Sciatic nerve (tissue), 2 donors: ENCODE data around the gene NLK. TPM values are rescaled to one million over a fixed set of nuclear protein-coding genes. Genes with fewer than 3 reads are reported as not detected.
"Not testable (repeated sequence)": the region's sequence is repeated elsewhere in the genome, so short reads cannot be mapped to it uniquely, and the experiment has no call there.

ENCODE experiments used
- ATAC-seq: fragments of 200-7000 bp; cut with Tn5 transposase; one replicate; pipeline ENCODE4 v1.9.1; 2020; ENCODE audit warnings: mild to moderate bottlenecking, moderate library complexity
- DNase-seq: peaks from one replicate; pipeline ENCODE4 v3.0.0-alpha.2; 2020; ENCODE audit warnings: low spot score
- intact Hi-C: fragments of 100-400 bp; cut with DNase I; formaldehyde crosslinking; loops from one replicate; pipeline ENCODE4 v1.14.2; 2022
- total RNA-seq: library from RNA; stranded (reverse); fragmentation: NEBNext Ultra II Directional; extraction: Animal tissue kit (Norgen Biotek cat#: 25700); gene quantifications from one replicate; pipeline ENCODE4 v1.2.1, GENCODE V29; 2021
- donor health status: DM: no; HTN: no; CAD: no.
- donor health status: DM: no; HTN: no; CAD: no.

The NLK gene
- total RNA-seq, 1 donor from 2014 or later = 34.9 TPM

- intact Hi-C loops = no loop called here
- DNase-seq = no peak
- ATAC-seq = no peak
Measured at GRCh38 chr17:28204751-28205150, 162.3 kb downstream of the NLK start.

GRCh38 chr17:28206292-28206691 is 163.8 kb downstream of the NLK start:
- ATAC-seq = no peak
- no peak for DNase-seq
- intact Hi-C loops = no loop called here

GRCh38 chr17:28211811-28212210 is 169.3 kb downstream of the NLK start:
- intact Hi-C loops = no loop called here
- ATAC-seq (no peak), DNase-seq (no peak)

- intact Hi-C loops, ATAC-seq, DNase-seq: not testable (repeated sequence)
Measured at GRCh38 chr17:28213578-28213977, 171.1 kb downstream of the NLK start.

- DNase-seq (no peak), ATAC-seq (no peak)
- intact Hi-C loops = no loop called here
Measured at GRCh38 chr17:28216052-28216451, 173.6 kb downstream of the NLK start.

- intact Hi-C loops = no loop called here
- DNase-seq (no peak), ATAC-seq (no peak)
Measured at GRCh38 chr17:28216528-28216927, 174.1 kb downstream of the NLK start.

- DNase-seq (no peak), ATAC-seq (no peak)
- intact Hi-C loops = no loop called here
Measured at GRCh38 chr17:28219771-28220170, 177.3 kb downstream of the NLK start.

GRCh38 chr17:28221751-28222414 is 179.4 kb downstream of the NLK start:
- intact Hi-C loops = no loop called here
- DNase-seq = no peak
- ATAC-seq = no peak

GRCh38 chr17:28225271-28225670 is 182.8 kb downstream of the NLK start:
- ATAC-seq = no peak

GRCh38 chr17:28225867-28226266 is 183.4 kb downstream of the NLK start:
- ATAC-seq (no peak), DNase-seq (no peak)
- intact Hi-C loops = no loop called here

More at GRCh38 chr17:28225271-28225670, 182.8 kb downstream of the NLK start:
- no peak for DNase-seq
- intact Hi-C loops = no loop called here

GRCh38 chr17:28226563-28227315 is 184.3 kb downstream of the NLK start:
- intact Hi-C loops = no loop called here
- ATAC-seq = no peak
- DNase-seq = no peak

- peak; percentile 50 for ATAC-seq
- intact Hi-C loops = no loop called here
Measured at GRCh38 chr17:28227316-28228108, 185.0 kb downstream of the NLK start.

GRCh38 chr17:28228109-28228840 is 185.8 kb downstream of the NLK start:
- no peak for ATAC-seq
- no peak for DNase-seq
- intact Hi-C loops = no loop called here

More at GRCh38 chr17:28227316-28228108, 185.0 kb downstream of the NLK start:
- DNase-seq = no peak

- DNase-seq (no peak), ATAC-seq (no peak)
- intact Hi-C loops = no loop called here
Measured at GRCh38 chr17:28228986-28229729, 186.7 kb downstream of the NLK start.

GRCh38 chr17:28230011-28230410 is 187.5 kb downstream of the NLK start:
- ATAC-seq (no peak), DNase-seq (peak; percentile 26)
- intact Hi-C loops = no loop called here

GRCh38 chr17:28230607-28231006 is 188.1 kb downstream of the NLK start:
- DNase-seq, ATAC-seq, intact Hi-C loops: not testable (repeated sequence)

- DNase-seq, ATAC-seq, intact Hi-C loops: not testable (repeated sequence)
Measured at GRCh38 chr17:28231624-28232023, 189.1 kb downstream of the NLK start.
